HG03103 (cell line): ENCODE data around the gene CDK5R1.

ENCODE experiments used
- ATAC-seq: cut with Tn5 transposase; IDR thresholded peaks from one replicate; pipeline ENCODE4 v1.9.1; 2021; ENCODE audit warnings: low read depth; ENCODE audit not compliant: unreplicated experiment

The CDK5R1 gene

DNA sequence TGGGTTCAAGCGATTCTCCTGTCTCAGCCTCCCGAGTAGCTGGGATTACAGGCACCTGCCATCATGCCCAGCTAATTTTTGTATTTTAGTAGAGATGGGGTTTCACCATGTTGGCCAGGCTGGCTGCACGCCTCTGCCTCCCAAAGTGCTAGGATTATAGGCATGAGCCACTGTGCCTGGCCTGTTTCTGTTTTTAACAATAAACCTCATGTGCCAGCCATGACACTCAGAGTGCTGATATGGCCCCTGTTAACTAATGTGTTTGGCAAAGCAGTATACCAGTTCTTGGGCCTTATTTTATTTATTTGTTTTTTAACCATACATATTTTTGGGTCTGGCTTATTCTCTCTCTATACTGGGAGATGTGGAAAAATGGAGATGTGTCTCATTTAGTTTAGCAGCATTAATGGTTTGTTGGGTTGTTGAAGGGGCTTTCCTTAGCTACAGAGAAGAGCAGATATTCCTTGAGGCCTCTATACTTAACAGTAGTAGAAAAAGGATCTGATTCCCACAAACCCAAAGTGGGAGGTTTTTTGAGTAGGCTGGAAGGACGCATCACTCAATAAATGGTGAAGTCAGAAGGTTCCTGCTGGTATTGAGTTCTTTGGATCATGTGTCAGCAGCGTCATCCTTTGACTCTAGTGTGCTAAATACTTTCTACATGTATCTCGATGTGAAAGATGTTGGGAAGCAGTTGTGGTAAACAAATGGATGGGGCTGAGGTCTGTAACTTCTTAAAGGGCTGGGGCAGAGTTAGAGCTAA is 16.2 kb upstream of the CDK5R1 start:
- ATAC-seq: no peak

DNA sequence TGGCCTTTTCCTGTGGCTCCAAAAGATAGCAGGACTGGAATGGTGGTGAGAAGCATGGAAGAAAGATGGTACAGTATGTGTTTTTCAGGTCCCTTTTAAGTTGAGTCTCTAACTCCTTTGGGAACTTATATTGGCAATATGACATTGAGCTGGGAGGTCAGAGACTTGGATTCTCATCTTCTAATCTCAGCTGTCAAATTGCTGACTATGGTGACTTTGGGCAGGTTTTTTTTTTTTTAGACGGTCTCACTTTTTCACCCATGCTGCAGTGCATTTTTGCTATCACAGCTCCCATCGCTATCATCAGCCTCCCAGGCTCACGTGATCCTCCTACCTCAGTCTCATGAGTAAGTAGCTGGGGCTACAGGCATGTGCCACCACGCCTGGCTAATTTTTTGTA is 15.1 kb upstream of the CDK5R1 start:
- no peak for ATAC-seq

- ATAC-seq: no peak
Measured at GRCh38 chr17:32475258-32475657, 11.5 kb upstream of the CDK5R1 start.

GRCh38 chr17:32477220-32477619 is 9.6 kb upstream of the CDK5R1 start:
- no peak for ATAC-seq

GRCh38 chr17:32479074-32479617 is 7.6 kb upstream of the CDK5R1 start:
- no peak for ATAC-seq

- no peak for ATAC-seq
Measured at GRCh38 chr17:32481193-32481592, 5.6 kb upstream of the CDK5R1 start.

DNA sequence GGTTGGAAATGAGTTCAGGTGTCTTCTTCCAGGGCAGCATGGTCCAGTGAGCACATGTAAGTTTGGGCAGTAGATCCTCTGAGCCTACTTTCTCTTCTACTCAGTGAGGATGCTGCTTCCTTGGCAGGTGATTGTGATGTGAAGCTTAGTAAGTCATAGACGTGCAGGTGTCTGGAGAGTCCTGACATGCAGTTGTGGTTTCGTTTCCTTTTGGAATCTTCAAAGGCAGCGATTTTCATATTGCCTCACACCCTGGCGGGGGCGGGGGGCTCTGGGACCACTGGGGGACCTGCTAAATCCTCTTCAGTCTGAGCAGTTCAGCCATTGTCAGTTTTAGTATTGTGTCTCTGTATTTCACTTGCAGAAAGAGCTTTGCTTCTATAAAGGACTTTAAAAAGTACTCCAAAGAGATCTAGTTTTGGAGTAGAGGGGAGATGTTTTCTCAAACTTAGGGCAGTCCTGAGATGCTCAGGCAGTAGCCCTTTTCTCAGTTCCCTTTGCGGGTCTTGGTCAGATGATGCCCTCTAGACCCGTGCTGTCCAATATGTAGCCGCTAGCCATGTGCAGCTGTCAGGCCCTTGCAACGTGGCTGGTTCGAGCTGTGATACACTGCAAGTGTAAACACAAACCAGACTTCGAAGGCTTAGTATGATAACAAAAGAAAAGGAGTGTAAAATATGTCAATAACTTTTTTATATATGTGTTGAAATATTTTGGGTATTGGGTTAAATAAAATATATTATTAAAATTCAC is 4.0 kb upstream of the CDK5R1 start:
- no peak for ATAC-seq

GRCh38 chr17:32483451-32484019 is 3.3 kb upstream of the CDK5R1 start:
- ATAC-seq: no peak

- ATAC-seq: no peak
Measured at GRCh38 chr17:32484041-32484461, 2.7 kb upstream of the CDK5R1 start.

DNA sequence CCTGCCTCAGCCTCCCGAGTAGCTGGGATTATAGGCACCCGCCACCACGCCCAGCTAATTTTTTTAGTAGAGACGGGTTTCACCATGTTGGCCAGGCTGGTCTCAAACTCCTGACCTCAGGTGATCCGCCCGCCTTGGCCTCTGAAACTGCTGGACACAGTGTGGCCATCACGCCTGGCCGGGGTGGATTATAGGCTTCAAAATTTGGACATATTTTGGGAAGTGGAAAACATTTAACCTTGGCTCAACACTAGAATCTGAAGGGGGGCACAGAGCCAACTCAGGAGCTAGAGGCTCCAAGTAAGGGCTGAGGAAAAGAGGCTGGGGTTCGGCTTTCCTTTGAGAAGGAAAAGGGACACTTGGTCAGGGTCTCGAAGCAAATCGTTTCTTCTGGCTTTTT is 2.2 kb upstream of the CDK5R1 start:
- no peak for ATAC-seq

DNA sequence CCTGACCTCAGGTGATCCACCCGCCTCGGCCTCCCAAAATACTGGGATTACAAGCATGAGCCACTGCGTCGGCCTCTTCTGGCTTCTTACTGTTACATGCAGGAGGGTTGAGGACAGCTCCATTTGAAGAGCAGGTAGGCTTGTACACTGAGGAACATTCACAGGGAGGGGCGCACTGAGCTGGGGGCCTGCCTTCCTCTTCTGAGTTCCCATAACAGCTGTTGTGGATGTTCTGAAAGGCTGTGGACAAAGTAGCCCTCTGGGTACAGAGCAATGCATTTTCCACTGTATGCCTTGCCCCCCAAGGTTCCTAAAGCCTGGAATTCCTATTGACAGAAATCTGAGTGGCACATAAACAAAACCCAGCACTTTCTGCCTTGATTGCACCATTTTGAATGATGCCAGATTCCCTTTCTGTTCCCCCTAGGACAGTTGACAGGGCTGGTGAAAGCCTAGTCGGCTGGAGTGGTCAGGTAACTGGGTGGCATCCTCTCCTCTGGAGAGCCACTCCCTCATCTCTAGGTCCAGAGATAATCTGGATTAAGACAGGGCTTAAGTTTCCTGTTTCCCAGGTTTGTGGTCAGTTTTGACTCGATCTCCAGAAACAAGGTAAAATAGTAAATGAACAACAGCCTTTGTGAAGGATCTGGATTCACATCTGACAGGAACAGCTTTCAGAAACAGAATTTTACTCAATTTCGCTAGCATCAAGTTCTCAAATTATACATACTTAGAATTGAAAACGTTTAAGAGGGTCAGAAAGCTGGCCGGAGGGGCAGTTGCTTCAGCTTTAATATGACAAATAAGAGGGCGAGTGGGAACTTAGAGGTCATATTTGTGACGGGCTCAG is 1.3 kb upstream of the CDK5R1 start:
- no peak for ATAC-seq

DNA sequence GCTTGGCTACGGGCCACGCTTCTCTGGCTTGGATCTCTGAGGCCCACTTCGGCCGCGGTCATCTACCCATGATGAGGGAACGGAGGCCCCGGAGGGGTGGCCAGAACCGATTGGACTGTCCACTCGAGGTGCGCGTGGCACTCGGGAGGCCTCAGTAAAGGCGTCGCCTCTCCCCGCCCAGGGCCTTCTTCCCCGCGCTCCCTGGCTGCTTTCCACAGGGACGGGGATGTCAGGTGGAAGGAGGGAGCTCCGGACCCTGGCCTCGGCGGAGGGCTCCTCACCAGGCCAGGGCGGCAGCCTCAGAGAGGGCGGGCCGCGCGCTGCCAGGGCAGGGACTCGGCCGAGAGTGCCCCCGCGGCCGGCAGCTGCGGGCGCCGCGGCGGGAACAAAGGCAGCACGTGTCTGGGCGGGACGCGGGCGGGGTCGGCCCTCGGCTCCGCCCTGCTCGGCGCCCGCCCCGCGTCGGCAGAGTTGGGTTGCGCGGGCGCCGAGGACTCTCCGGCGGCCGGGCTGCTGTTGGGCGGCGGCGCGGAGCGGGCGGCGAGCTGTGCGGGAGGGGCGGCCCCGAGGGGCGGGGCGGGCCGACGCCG is 587 bp upstream of the CDK5R1 start:
- peak; percentile 45 for ATAC-seq

- ATAC-seq: peak; percentile 5
Measured at GRCh38 chr17:32487473-32488176, 832 bp downstream of the CDK5R1 start.

- ATAC-seq: no peak
Measured at GRCh38 chr17:32488177-32488542, 1.4 kb downstream of the CDK5R1 start.

DNA sequence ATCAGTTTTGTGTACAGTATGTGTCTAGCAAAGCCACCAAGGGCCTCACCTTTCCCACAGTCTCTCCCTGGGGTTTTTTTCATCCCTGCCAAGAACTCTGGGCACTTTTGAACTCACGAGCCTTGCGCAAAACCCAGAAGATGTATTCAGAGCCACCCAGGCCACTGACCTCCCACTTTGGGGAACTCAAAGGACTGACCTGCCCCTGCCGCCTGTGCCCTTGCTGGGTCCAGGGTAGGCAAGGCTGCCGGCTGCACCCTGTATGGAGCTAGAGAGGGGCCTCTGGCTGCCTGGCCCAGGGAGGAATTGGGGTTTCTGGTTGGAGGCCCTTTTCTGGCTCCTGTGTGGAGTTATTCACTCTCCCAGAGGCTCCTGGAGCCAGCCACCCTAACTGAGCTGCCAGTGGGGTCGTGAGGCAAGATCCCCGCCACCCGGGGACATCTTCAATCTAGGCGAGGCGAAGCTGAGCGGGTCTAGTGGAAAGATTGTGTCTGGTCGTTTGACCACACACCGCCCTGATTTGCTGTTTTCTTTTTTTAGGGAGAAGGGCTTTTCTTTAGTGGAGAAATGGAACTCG is 1.9 kb downstream of the CDK5R1 start:
- ATAC-seq: no peak

DNA sequence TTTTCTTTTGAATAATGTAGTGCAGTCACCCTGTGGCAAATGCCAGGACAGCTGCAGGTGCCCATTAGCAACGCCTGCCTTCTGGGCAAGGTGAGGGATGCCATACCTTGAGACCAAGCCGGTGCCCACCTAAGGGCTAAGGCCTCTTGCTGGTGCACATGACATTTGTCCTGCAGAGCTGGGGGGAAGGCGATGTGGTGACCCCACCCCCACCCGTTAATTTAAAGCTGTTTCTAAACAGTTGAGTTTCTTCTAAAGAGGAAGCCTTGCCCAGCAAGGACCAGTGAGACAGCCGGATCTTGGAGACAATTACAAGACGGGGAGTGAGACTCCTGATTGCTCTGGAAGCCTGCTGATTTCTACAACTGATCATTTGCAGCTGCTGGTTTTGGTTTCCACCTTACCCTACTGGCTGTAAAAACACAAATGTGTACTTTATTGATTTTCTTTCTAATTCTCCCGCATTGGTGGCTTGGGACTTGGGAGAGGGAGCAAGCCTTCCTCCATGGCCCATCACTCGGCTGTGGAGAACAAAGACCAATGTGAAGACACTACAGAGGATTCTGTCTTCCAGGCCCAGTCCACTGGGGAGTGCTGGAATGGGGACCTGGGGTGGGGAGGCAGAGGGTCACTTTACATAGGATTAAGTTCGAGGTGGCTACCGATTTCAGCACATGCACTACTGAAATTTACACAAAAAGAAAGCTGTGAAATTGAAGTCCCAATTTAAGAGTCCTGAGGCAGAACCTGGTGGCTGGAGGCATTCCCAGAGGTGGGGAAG is 2.7 kb downstream of the CDK5R1 start:
- no peak for ATAC-seq

- no peak for ATAC-seq
Measured at GRCh38 chr17:32490101-32490482, 3.3 kb downstream of the CDK5R1 start.
